Colon (tissue), 2 donors: Measurements from ENCODE around the gene IL1RN.

Experiments
- FAIRE-seq: peaks from 2 replicates; lab custom pipeline; 2012; peaks lifted over from hg19 to GRCh38; lab: Jason Lieb, UNC
- donor health status: control.
- donor health status: control.

The IL1RN gene

GRCh38 chr2:113129519-113130078, 2.2 kb downstream of the IL1RN start:
- FAIRE-seq: no peak

DNA sequence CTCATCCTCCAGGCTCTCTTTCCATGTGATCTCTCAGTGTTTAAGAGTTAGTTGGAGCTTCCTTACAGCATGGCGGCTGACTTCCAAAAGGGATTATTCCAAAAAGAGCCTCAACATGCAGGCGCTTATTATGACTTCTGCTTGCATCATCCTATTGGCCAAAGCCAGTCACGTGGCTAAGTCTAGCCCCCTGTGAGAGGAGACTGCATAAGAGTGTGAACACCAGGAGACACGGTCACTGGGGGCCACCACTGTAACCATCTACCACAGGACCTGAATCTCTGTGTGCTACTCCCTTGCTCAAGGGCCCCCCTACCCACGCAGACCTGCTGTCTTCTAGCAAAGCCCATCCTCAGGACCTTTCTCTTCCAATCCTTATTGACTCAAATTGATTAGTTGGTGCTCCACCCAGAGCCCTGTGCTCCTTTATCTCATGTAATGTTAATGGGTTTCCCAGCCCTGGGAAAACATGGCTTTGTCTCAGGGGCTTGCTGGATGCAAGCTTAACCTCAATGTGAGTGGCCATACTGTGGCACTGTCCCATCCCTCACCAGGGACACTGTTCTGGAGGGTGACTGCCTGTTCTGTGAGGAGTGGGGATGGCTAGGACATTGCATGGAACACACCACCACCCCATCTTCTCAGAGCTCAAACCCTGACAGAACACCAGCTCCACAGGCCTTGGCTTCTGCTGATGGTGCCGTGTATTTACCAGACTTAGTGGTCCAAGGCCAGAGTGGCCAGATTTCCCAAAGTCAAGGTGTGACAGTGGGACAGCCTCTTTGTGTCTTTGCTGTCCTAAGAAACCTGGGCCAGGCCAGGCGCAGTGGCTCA, 4.2 kb downstream of the IL1RN start:
- no peak for FAIRE-seq

DNA sequence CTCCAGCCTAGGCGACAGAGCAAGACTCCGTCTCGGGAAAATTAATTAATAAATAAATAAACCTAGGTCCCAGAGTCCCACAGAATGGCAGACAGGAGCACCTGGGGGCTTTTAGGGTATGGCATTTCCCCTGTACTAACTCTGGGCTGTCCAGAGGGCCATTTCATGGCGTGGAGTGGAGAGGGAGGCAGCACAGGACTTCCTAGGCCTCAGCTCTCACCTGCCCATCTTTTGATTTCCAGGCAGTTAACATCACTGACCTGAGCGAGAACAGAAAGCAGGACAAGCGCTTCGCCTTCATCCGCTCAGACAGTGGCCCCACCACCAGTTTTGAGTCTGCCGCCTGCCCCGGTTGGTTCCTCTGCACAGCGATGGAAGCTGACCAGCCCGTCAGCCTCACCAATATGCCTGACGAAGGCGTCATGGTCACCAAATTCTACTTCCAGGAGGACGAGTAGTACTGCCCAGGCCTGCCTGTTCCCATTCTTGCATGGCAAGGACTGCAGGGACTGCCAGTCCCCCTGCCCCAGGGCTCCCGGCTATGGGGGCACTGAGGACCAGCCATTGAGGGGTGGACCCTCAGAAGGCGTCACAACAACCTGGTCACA, 5.1 kb downstream of the IL1RN start:
- FAIRE-seq: no peak

- no peak for FAIRE-seq
Measured at GRCh38 chr2:113133704-113134598, 6.6 kb downstream of the IL1RN start.

GRCh38 chr2:113134717-113135116, 7.3 kb downstream of the IL1RN start:
- no peak for FAIRE-seq

GRCh38 chr2:113135317-113135716, 7.9 kb downstream of the IL1RN start:
- FAIRE-seq: no peak

- FAIRE-seq: no peak
Measured at GRCh38 chr2:113136828-113137775, 9.7 kb downstream of the IL1RN start.

DNA sequence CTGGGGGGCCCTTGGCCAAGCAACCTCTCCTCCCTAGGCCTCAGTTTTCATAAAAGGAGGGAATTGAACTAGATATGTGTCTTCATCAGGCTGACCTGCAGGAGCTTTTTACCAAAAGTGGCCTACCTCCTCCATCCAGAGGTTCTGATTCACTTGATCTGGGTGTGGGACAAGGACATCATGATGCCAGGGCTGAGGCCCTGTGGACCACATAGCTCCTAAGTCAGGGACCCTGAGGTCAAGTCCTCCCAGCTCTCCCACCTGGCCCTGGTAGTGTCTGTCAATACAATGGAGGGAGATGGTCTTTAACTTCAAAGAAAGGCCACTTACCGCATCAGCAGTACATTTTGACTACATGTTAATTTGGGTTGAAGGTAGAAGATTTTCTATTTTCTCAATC, 10.4 kb downstream of the IL1RN start:
- no peak for FAIRE-seq

- FAIRE-seq: peak; percentile 33
Measured at GRCh38 chr2:113138428-113139322, 11.3 kb downstream of the IL1RN start.

- FAIRE-seq: no peak
Measured at GRCh38 chr2:113141451-113141850, 14.1 kb downstream of the IL1RN start.

GRCh38 chr2:113142290-113142689, 14.9 kb downstream of the IL1RN start:
- FAIRE-seq: no peak

- FAIRE-seq: no peak
Measured at GRCh38 chr2:113144259-113144658, 16.9 kb downstream of the IL1RN start.

DNA sequence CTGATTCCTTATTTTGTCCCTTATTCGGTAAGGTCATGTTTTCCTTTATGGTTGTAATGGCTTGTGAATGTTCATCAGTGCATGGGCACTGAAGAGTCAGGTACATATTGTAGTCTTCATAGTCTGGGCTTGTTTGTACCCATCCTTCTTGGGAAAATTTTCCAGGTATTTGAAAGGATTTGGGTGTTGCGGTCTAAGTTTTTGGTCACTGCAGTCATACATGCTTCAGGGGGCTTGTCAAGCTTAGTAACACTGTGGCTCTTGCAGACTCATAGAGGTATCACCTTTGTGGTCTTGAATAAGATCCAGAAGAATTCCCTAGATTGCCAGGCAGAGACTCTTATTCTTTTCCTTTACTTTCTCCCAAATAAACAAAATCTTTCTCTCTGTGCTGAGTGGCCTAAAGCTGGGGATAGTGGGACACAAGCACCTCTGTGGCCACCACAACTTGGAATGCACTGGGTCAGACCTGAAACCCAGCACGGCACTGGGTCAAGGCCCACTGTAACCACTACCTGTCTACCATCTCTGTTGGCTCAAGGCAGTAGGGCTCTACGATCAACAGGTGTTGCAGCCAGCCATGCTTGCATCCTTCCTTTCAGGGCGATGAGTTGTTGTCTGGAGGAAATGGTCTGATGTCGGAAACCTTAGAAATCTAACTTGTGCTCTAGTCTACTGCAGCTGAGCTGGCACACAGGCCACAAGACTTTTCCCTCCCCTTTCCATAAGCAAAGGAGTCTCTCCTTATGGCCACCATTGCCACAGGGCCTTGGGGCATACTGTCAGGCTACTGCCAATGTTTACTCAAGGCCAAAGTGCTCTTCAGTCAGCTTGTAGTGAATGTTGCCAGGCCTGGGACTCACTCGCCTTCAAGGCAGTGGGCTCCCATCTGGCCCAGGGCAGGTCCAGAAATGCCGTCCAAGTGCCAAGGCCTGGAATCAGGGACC, 21.5 kb downstream of the IL1RN start:
- FAIRE-seq: no peak

DNA sequence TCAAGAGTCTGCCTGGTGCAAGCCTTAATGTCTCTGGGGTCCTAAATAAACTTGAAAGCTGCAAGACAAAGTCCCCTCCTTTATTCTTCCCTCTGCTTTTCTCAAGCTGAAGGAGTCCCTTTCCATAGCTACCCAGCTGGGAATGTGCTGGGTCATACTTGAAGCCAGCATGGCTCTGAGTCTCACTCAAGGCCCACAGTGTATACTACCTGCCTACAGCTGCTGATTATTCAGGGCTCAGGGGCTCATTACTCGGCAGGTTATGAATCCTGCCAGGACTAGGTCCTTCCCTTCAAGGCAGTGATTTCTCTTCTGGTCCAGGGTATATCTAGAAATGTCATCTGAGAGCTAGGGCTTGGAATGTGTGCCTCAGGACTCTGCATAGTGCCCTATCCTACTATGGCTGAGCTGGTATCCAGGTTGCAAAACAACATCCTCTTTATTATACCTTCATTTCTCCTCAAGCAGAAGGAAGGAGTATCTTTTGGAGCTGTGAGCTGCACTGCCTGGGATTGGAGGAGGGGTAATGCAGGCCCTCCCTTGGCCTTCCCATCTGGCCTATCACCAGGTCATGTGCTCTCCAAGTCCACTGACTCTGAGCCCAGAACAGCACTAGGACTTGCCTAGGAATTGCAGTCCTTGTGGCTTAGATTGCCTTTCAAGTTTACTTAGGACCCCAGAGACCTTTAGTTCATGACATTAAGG, 22.3 kb downstream of the IL1RN start:
- FAIRE-seq: no peak

- FAIRE-seq: no peak
Measured at GRCh38 chr2:113150258-113150601, 22.8 kb downstream of the IL1RN start.

GRCh38 chr2:113155331-113155730, 27.9 kb downstream of the IL1RN start:
- no peak for FAIRE-seq

DNA sequence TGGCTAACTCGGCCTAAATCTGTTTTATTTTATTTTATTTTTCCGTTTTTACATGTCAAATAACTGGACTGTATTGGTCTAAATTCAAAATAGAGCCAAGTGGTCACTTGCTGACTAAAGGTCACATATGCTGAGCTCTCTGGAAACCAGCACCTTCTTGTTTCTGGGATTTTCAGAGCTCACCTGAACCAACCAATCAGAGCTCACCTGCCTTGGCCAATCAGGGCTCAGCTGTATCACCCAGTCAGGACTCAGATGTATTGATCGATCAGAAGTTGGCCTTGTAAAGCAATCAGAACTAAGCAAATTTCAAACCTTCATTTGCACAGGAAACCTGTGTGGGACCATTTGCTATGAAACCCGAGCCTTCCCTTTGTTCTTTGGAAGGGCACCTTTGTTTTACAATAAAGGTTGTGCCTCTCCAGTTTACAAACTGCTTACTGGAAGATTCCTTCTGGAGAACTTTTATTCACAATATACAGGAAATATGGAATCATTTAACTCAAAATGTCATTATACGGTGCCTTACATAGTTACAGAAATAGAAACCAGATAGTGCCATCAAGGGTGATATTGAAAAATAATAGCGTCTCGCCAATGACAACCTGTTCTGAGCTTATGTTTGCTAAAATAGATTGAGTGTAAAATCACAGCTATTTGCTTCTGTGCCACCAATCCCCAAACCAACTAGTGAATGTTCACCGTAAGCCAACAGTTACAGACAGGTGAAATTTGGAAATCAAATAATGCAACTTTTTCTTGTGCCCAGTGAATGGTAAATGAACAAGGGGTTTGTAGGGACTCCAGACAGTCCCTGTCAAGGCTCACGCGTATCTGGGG, 29.1 kb downstream of the IL1RN start:
- no peak for FAIRE-seq
